Fibroblast of mammary gland (primary cell): Measurements from ENCODE around the gene LARP1.

ENCODE experiments used
- DNase-seq: peaks from one replicate; pipeline ENCODE4 v3.0.0-alpha.2; 2010; ENCODE audit warnings: low read depth
- H3K4me3 ChIP-seq: 2 replicates; pipeline ENCODE4 v1.5.1; 2011; ENCODE audit warnings: low read depth, mild to moderate bottlenecking, low read length, moderate library complexity; ENCODE audit not compliant: control insufficient read depth
- CTCF ChIP-seq: conservative IDR thresholded peaks from 2 replicates; pipeline ENCODE4 v1.5.1; 2011; ENCODE audit warnings: low read depth, low read length, inconsistent platforms; ENCODE audit not compliant: control insufficient read depth, insufficient read depth

LARP1 gene

GRCh38 chr5:154858297-154858971 is 103.3 kb downstream of the LARP1 start, which contains the start of gene CNOT8:
TSS of gene CNOT8 (plus strand) at chr5:154858627. CDS start at chr5:154863279, 4,652 bp downstream.
- DNase-seq, result peak; percentile 97
- TF ChIP-seq CTCF, result no peak
- H3K4me3 ChIP-seq, result peak within 1 kb of the TSS; percentile 90

GRCh38 chr5:154858972-154859871 is 104.0 kb downstream of the LARP1 start:
- H3K4me3 ChIP-seq, result peak overlapping the region; percentile 90
- TF ChIP-seq CTCF, result no peak
- no peak for DNase-seq

- peak; percentile 63 for DNase-seq
- no peak for TF ChIP-seq CTCF
- peak overlapping the region; percentile 90 for H3K4me3 ChIP-seq
Measured at GRCh38 chr5:154860123-154860522, 104.9 kb downstream of the LARP1 start.

- DNase-seq, result no peak
- H3K4me3 ChIP-seq, result peak overlapping the region; percentile 90
- TF ChIP-seq CTCF, result no peak
Measured at GRCh38 chr5:154860765-154861164, 105.6 kb downstream of the LARP1 start.

GRCh38 chr5:154861946-154862345 is 106.8 kb downstream of the LARP1 start:
- H3K4me3 ChIP-seq, result no peak overlapping the region
- DNase-seq, result no peak
- no peak for TF ChIP-seq CTCF

- TF ChIP-seq CTCF, result no peak
- DNase-seq, result no peak
- H3K4me3 ChIP-seq, result no peak overlapping the region
Measured at GRCh38 chr5:154862766-154863165, 107.6 kb downstream of the LARP1 start.
